ENCODE results near the gene ZBTB7C. TPM values are rescaled to one million over a fixed set of nuclear protein-coding genes. Genes with fewer than 3 reads are reported as not detected.
"Not testable (repeated sequence)": the region's sequence is repeated elsewhere in the genome, so short reads cannot be mapped to it uniquely, and the experiment has no call there.

Gene ZBTB7C
- total and polyA plus RNA-seq, 8 donors, result 1.7 to 8.7 (median 2.7) TPM

DNA sequence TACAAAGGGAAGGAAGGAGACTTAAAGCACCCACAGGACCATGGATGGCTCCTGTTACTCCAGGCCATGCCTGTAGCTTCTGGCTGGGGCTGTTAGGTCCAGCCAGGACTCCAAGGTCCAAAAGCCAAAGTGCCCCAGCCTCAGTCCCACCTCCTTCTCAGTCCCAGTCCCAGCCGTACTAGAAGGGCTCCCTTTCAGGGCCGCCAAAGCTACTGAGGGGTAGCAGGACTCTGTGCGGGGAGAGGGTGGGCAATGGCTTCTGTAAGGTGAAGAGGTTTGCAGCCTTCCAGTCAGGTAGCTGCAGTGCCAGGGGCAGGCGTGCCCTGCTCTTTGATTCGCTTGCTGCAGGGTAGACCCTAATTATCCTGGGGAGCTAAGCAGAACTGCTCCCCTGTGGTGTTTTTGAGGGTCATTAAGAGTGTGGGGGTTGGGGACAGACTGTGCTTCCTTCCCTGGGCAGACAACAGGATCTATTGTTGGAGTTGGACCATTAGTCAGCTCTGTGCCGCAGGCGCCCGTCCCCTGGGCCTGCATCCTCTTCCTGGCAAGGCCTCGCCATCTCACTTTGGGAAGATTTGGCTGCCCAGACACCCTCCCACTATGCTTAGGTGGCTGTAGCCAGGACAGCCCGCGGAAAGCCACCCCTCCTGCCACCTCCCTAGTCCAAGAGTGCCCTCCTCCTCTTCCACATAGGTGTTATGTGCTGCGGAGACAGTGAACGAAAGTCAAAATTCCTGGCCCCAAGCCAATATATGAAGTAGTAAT is 118.8 kb downstream of the ZBTB7C start:
- H3K36me3 ChIP-seq, result no peaks in the 10 kb centered on the region
- TF ChIP-seq, protein P1, sequence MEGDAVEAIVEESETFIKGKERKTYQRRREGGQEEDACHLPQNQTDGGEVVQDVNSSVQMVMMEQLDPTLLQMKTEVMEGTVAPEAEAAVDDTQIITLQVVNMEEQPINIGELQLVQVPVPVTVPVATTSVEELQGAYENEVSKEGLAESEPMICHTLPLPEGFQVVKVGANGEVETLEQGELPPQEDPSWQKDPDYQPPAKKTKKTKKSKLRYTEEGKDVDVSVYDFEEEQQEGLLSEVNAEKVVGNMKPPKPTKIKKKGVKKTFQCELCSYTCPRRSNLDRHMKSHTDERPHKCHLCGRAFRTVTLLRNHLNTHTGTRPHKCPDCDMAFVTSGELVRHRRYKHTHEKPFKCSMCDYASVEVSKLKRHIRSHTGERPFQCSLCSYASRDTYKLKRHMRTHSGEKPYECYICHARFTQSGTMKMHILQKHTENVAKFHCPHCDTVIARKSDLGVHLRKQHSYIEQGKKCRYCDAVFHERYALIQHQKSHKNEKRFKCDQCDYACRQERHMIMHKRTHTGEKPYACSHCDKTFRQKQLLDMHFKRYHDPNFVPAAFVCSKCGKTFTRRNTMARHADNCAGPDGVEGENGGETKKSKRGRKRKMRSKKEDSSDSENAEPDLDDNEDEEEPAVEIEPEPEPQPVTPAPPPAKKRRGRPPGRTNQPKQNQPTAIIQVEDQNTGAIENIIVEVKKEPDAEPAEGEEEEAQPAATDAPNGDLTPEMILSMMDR (IDR thresholded peaks at IDR 0.05), result no peak
- no peaks in the 10 kb centered on the region for H3K4me1 ChIP-seq
- no peaks in the 10 kb centered on the region for H3K9me3 ChIP-seq
- DNase-seq, result no peak
- no peaks in the 10 kb centered on the region for H3K27me3 ChIP-seq
- no peak overlapping the region for H3K4me3 ChIP-seq
- intact Hi-C loops (cut with DNase I), result no loop called here
- H3K27ac ChIP-seq, result no peak overlapping the region
- ATAC-seq, result no peak

- Histone ChIP-seq H3K27ac (no peak overlapping the region), H3K27me3 (no peaks in the 10 kb centered on the region), H3K4me1 (no peaks in the 10 kb centered on the region), H3K36me3 (no peaks in the 10 kb centered on the region), H3K9me3 (peaks cover 0 to 5% of the 10 kb centered on the region in 2 donors), H3K4me3 (no peak overlapping the region)
- DNase-seq (no peak), ATAC-seq (no peak)
- TF ChIP-seq, protein P1 (IDR thresholded peaks at IDR 0.05), result no peak
- intact Hi-C loops (cut with DNase I), result no loop called here
Observed at GRCh38 chr18:48284743-48285142, 124.4 kb downstream of the ZBTB7C start.

DNA sequence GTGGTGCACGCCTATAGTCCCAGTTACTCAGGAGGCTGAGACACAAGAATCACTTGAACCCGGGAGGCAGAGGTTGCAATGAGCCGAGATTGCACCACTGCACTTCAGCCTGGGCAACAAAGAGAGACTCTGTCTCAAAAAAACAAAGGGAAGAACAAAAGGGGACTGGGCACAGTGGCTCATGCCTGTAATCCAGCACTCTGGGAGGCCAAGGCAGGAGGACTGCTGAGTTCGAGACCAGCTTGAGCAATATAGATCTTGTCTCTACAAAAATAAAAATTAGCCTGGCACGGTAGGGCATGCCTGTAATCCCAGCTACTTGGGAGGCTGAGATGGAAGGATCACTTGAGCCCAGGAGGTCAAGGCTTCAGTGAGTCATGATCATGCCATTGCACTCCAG is 125.2 kb downstream of the ZBTB7C start:
- H3K36me3 ChIP-seq; H3K27me3 ChIP-seq; H3K9me3 ChIP-seq; ATAC-seq; DNase-seq; intact Hi-C loops (cut with DNase I); H3K27ac ChIP-seq; H3K4me1 ChIP-seq; H3K4me3 ChIP-seq: not testable (repeated sequence)

DNA sequence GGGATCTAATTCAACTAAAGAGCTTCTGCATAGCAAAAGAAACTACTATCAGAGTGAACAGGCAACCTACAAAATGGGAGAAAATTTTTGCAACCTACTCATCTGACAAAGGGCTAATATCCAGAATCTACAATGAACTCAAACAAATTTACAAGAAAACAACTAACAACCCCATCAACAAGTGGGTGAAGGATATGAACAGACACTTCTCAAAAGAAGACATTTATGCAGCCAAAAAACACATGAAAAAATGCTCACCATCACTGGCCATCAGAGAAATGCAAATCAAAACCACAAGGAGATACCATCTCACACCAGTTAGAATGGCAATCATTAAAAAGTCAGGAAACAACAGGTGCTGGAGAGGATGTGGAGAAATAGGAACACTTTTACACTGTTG is 127.7 kb downstream of the ZBTB7C start:
- H3K4me1 ChIP-seq; H3K9me3 ChIP-seq; ATAC-seq; H3K36me3 ChIP-seq; H3K27me3 ChIP-seq; H3K27ac ChIP-seq; intact Hi-C loops (cut with DNase I); DNase-seq; H3K4me3 ChIP-seq: not testable (repeated sequence)

GRCh38 chr18:48279312-48279711 is 129.9 kb downstream of the ZBTB7C start:
- Histone ChIP-seq H3K4me1 (no peaks in the 10 kb centered on the region), H3K27ac (no peak overlapping the region), H3K4me3 (no peak overlapping the region), H3K36me3 (no peaks in the 10 kb centered on the region), H3K9me3 (no peaks in the 10 kb centered on the region), H3K27me3 (no peaks in the 10 kb centered on the region)
- TF ChIP-seq, protein P1 (IDR thresholded peaks at IDR 0.05), result no peak
- DNase-seq (no peak), ATAC-seq (no peak)
- intact Hi-C loops (cut with DNase I), result no loop called here

GRCh38 chr18:48278081-48278480 is 131.1 kb downstream of the ZBTB7C start:
- DNase-seq (no peak), ATAC-seq (no peak)
- no peaks in the 10 kb centered on the region for H3K4me1 ChIP-seq
- no peak overlapping the region for H3K4me3 ChIP-seq
- TF ChIP-seq, protein P1 (IDR thresholded peaks at IDR 0.05), result no peak
- H3K27ac ChIP-seq, result no peak overlapping the region
- H3K36me3 ChIP-seq, result no peaks in the 10 kb centered on the region
- intact Hi-C loops (cut with DNase I), result no loop called here
- no peaks in the 10 kb centered on the region for H3K27me3 ChIP-seq
- H3K9me3 ChIP-seq, result no peaks in the 10 kb centered on the region

All from left lung (tissue), 10 donors.